IMR-90 (cell line): ENCODE results near the gene AGPAT3. TPM values are rescaled to one million over a fixed set of nuclear protein-coding genes. Genes with fewer than 3 reads are reported as not detected.

Source experiments
- ATAC-seq: fragments of 200-7000 bp; cut with Tn5 transposase; 2 replicates; pipeline ENCODE4 v1.9.1; 2020; ENCODE audit warnings: low read depth, mild to moderate bottlenecking, moderate library complexity
- BruUV-seq: library from RNA; stranded (reverse); fragments of 400-500 nt; replicated peaks from 2 replicates; lab custom pipeline; 2021; lab: Mats Ljungman, UMichigan
- CTCF ChIA-PET: fragments of 300-600 bp; formaldehyde crosslinking; extraction: SDS; loops from one replicate; lab custom pipeline; 2021; ENCODE audit warnings: antibody characterized with exemption; lab: Yijun Ruan, JAX
- POLR2A ChIA-PET: fragments of 300-600 bp; sonication (Branson Sonifier 250); formaldehyde crosslinking; loops from one replicate; lab custom pipeline; 2022; ENCODE audit warnings: antibody characterized with exemption; ENCODE audit not compliant: unreplicated experiment; lab: Charles Lee
- DNase-seq: peaks from one replicate; pipeline ENCODE4 v3.0.0; 2013
- H2AFZ ChIP-seq: replicated peaks from 2 replicates; pipeline ENCODE3; 2013; ENCODE audit warnings: low read length, mild to moderate bottlenecking; ENCODE audit not compliant: poor library complexity
- H2AK5ac ChIP-seq: 2 replicates; pipeline ENCODE4 v1.6.1; 2013; ENCODE audit warnings: low read depth, low read length, inconsistent platforms
- H2AK9ac ChIP-seq: replicated peaks from 2 replicates; pipeline ENCODE3; 2013; ENCODE audit warnings: mild to moderate bottlenecking, low read depth, low read length, moderate library complexity; ENCODE audit not compliant: poor library complexity
- H2BK120ac ChIP-seq: 2 replicates; pipeline ENCODE4 v1.6.1; 2013; ENCODE audit warnings: low read depth, low read length, inconsistent platforms
- H2BK15ac ChIP-seq: 3 replicates; pipeline ENCODE4 v1.6.1; 2013; ENCODE audit warnings: low read depth, low read length, inconsistent platforms
- H2BK20ac ChIP-seq: 2 replicates; pipeline ENCODE4 v1.6.1; 2013; ENCODE audit warnings: low read depth, mild to moderate bottlenecking, inconsistent platforms, low read length, moderate library complexity
- H2BK5ac ChIP-seq: 2 replicates; pipeline ENCODE4 v1.6.1; 2013; ENCODE audit warnings: mild to moderate bottlenecking, low read depth, low read length, inconsistent platforms; ENCODE audit not compliant: poor library complexity, severe bottlenecking
- H3K14ac ChIP-seq: replicated peaks from 2 replicates; pipeline ENCODE4 v1.6.1; 2013; ENCODE audit warnings: low read depth, low read length, inconsistent platforms
- H3K18ac ChIP-seq: 2 replicates; pipeline ENCODE4 v1.6.1; 2013; ENCODE audit warnings: low read depth, low read length, control low read depth
- H3K23ac ChIP-seq: 2 replicates; pipeline ENCODE4 v1.6.1; 2013; ENCODE audit warnings: low read depth, low read length, inconsistent platforms
- H3K27ac ChIP-seq: 2 replicates; pipeline ENCODE4 v1.5.1; 2013; ENCODE audit warnings: mild to moderate bottlenecking, control low read depth, low read length; ENCODE audit not compliant: insufficient read depth
- H3K27me3 ChIP-seq: 2 replicates; pipeline ENCODE4 v1.6.1; 2013; ENCODE audit warnings: low read length; ENCODE audit not compliant: control insufficient read depth, insufficient read depth
- H3K36me3 ChIP-seq: 2 replicates; pipeline ENCODE4 v1.6.1; 2013; ENCODE audit warnings: low read length, mixed read lengths; ENCODE audit not compliant: control insufficient read depth, insufficient read depth
- H3K4ac ChIP-seq: 2 replicates; pipeline ENCODE4 v1.6.1; 2013; ENCODE audit warnings: low read depth, low read length, inconsistent platforms
- H3K4me1 ChIP-seq: 2 replicates; pipeline ENCODE4 v1.6.1; 2013; ENCODE audit warnings: low read length, mixed read lengths; ENCODE audit not compliant: control insufficient read depth, insufficient read depth
- H3K4me2 ChIP-seq: 2 replicates; pipeline ENCODE4 v1.6.1; 2013; ENCODE audit warnings: low read depth, mild to moderate bottlenecking, control low read depth, low read length, moderate library complexity
- H3K4me3 ChIP-seq: 2 replicates; pipeline ENCODE4 v1.5.1; 2013; ENCODE audit warnings: low read depth, mild to moderate bottlenecking, control low read depth, low read length, moderate library complexity; ENCODE audit not compliant: insufficient read depth
- H3K56ac ChIP-seq: 2 replicates; pipeline ENCODE4 v1.6.1; 2013; ENCODE audit warnings: low read length, inconsistent platforms; ENCODE audit not compliant: insufficient read depth; ENCODE audit errors: extremely low read depth
- H3K79me1 ChIP-seq, 2 experiments: 2 replicates each; pipeline ENCODE4 v1.6.1; 2013; ENCODE audit warnings: low read length in 2 of 2, inconsistent platforms in 1 of 2, low read depth in 1 of 2
- H3K9ac ChIP-seq: 2 replicates; pipeline ENCODE4 v1.6.1; 2013; ENCODE audit warnings: low read depth, low read length, control low read depth
- H3K9me1 ChIP-seq: 2 replicates; pipeline ENCODE4 v1.6.1; 2013; ENCODE audit warnings: low read length, inconsistent platforms; ENCODE audit not compliant: insufficient read depth
- H3K9me3 ChIP-seq: 2 replicates; pipeline ENCODE4 v1.6.1; 2013; ENCODE audit warnings: low read length; ENCODE audit not compliant: control insufficient read depth, insufficient read depth
- H4K20me1 ChIP-seq: 2 replicates; pipeline ENCODE4 v1.6.1; 2013; ENCODE audit warnings: low read length, inconsistent platforms; ENCODE audit not compliant: insufficient read depth
- H4K5ac ChIP-seq: 2 replicates; pipeline ENCODE4 v1.6.1; 2013; ENCODE audit warnings: mild to moderate bottlenecking, low read depth, low read length, control low read depth
- H4K8ac ChIP-seq, 2 experiments: 2 replicates each; pipeline ENCODE4 v1.6.1; 2013; ENCODE audit warnings: low read depth in 2 of 2, low read length in 2 of 2, control low read depth in 1 of 2, inconsistent platforms in 1 of 2
- H4K91ac ChIP-seq: 2 replicates; pipeline ENCODE4 v1.6.1; 2013; ENCODE audit warnings: low read depth, low read length, inconsistent platforms; ENCODE audit not compliant: insufficient read depth
- CHD1 ChIP-seq: IDR thresholded peaks from 2 replicates; pipeline ENCODE4 v1.6.1; 2012; ENCODE audit warnings: low read depth, low read length, improper control_type of control experiment
- FOS ChIP-seq: fragments of 150-350 bp; IDR thresholded peaks from 2 replicates; pipeline ENCODE4 v1.6.1; 2016; ENCODE audit warnings: low read depth, low read length
- MAFK ChIP-seq: IDR thresholded peaks from 2 replicates; pipeline ENCODE4 v1.6.1; 2012; ENCODE audit warnings: low read depth, low read length, improper control_type of control experiment
- POLR2A ChIP-seq: IDR thresholded peaks from 2 replicates; pipeline ENCODE4 v1.6.1; 2012; ENCODE audit warnings: mild to moderate bottlenecking, low read depth, low read length
- SMC3 ChIP-seq: fragments of 150-350 bp; IDR thresholded peaks from 2 replicates; pipeline ENCODE4 v1.6.1; 2016; ENCODE audit warnings: low read depth, mild to moderate bottlenecking, antibody characterized with exemption, low read length, moderate library complexity
- WGBS, 2 experiments: methylation state at CpG; one replicate each; pipeline versions ENCODE4 v1.1.5 to v1.1.7; 2013; ENCODE audit warnings: missing lambda C conversion rate in 2 of 2; ENCODE audit not compliant: insufficient read length in 1 of 2; ENCODE audit errors: extremely low coverage in 2 of 2; 5-methylcytosine and 5-hydroxymethylcytosine counted together
- dilution Hi-C: fragments of 300-500 bp; cut with HindIII; formaldehyde crosslinking; loops from one replicate; pipeline ENCODE4 v1.14.3; 2018; ENCODE audit warnings: low sequenced_read_pairs; ENCODE audit not compliant: unreplicated experiment
- in situ Hi-C: fragments of 300-500 bp; cut with MboI; formaldehyde crosslinking; loops from 3 replicates; pipeline ENCODE4 v1.14.3; 2019; ENCODE audit warnings: low sequenced_read_pairs, inconsistent platforms, mixed read lengths
- intact Hi-C: fragments of 100-400 bp; cut with micrococcal nuclease; formaldehyde crosslinking; loops from 2 replicates; pipeline ENCODE4 v1.10.0; 2022
- polyA plus RNA-seq, 3 experiments: library from polyadenylated mRNA; depleted of rRNA; stranded (reverse); fragments of >200 nt; gene quantifications; 2 replicates each; pipeline ENCODE4 v1.2.3, GENCODE V29; 2012; ENCODE audit warnings: low replicate concordance in 1 of 3
- total RNA-seq: library from RNA; depleted of rRNA; stranded (reverse); fragments of >200 nt; gene quantifications from 2 replicates; pipeline ENCODE4 v1.2.3, GENCODE V29; 2012
- TF ChIP-seq, protein P1 (sequence below): fragments of 150-350 bp; IDR thresholded peaks from 2 replicates; pipeline ENCODE4 v1.6.1; 2016; ENCODE audit warnings: low read depth, mild to moderate bottlenecking, low read length, moderate library complexity, borderline replicate concordance

AGPAT3 gene
- total and polyA plus RNA-seq, 2 of the 4 experiments (the other 2 are of a cell fraction): 27.1 to 38.7 TPM

- no peaks in the 10 kb centered on the region for H3K79me1 ChIP-seq
- H2BK20ac ChIP-seq: no peak overlapping the region
- H3K23ac ChIP-seq: no peak overlapping the region
- H2BK5ac ChIP-seq: no peak overlapping the region
- H3K9me1 ChIP-seq: peaks cover 10% of the 10 kb centered on the region
- ATAC-seq: no peak
- POLR2A ChIA-PET: no interaction called here
- no peak overlapping the region for H2AK9ac ChIP-seq
- in situ Hi-C loops: no loop called here
- no peak overlapping the region for H3K56ac ChIP-seq
- no peak overlapping the region for H2AFZ ChIP-seq
- intact Hi-C loops: no loop called here
- peaks cover 2% of the 10 kb centered on the region; the same call in 1 of the 2 replicates for H3K27me3 ChIP-seq
- no peak overlapping the region for H3K18ac ChIP-seq
- WGBS, 2 experiments: no CpG with 5 or more reads among the region's 5 CpGs
- H3K27ac ChIP-seq: no peak overlapping the region
- no peak for DNase-seq
- dilution Hi-C loops: no loop called here
- H3K14ac ChIP-seq: no peak overlapping the region
- H3K4ac ChIP-seq: no peak overlapping the region
- H4K8ac ChIP-seq: no peak overlapping the region
- H3K4me2 ChIP-seq: no peak overlapping the region
- no peak overlapping the region for H4K5ac ChIP-seq
- H4K91ac ChIP-seq: no peak overlapping the region
- TF ChIP-seq SMC3 (no peak), CHD1 (no peak), FOS (no peak), MAFK (no peak), POLR2A (no peak)
- TF ChIP-seq, protein P1, sequence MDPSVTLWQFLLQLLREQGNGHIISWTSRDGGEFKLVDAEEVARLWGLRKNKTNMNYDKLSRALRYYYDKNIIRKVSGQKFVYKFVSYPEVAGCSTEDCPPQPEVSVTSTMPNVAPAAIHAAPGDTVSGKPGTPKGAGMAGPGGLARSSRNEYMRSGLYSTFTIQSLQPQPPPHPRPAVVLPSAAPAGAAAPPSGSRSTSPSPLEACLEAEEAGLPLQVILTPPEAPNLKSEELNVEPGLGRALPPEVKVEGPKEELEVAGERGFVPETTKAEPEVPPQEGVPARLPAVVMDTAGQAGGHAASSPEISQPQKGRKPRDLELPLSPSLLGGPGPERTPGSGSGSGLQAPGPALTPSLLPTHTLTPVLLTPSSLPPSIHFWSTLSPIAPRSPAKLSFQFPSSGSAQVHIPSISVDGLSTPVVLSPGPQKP: no peak
- H3K9ac ChIP-seq: no peak overlapping the region
- H2BK120ac ChIP-seq: no peak overlapping the region
- H3K9me3 ChIP-seq: no peaks in the 10 kb centered on the region
- no peak overlapping the region for H2BK15ac ChIP-seq
- no peaks in the 10 kb centered on the region for H4K20me1 ChIP-seq
- H2AK5ac ChIP-seq: no peak overlapping the region
- CTCF ChIA-PET: no interaction called here
- no peak overlapping the region for H3K4me3 ChIP-seq
- BruUV-seq: no TSS peak
- H3K36me3 ChIP-seq: no peaks in the 10 kb centered on the region
- H3K4me1 ChIP-seq: peaks cover 7% of the 10 kb centered on the region
These were observed 138.4 kb downstream of the AGPAT3 start for GRCh38 chr21:44003307-44003966.
